Caco-2 (cell line): ENCODE measurements around the gene PSTPIP2. TPM values are rescaled to one million over a fixed set of nuclear protein-coding genes. Genes with fewer than 3 reads are reported as not detected.

Experiments used
- BruUV-seq: library from RNA; stranded (reverse); fragments of 400-500 nt; replicated peaks from 2 replicates; lab custom pipeline; 2021; lab: Mats Ljungman, UMichigan
- CTCF ChIA-PET: fragments of 300-600 bp; sonication (Branson Sonifier 250); formaldehyde crosslinking; loops from one replicate; lab custom pipeline; 2022; ENCODE audit warnings: antibody characterized with exemption; lab: Charles Lee
- POLR2A ChIA-PET: fragments of 300-600 bp; sonication (Branson Sonifier 250); formaldehyde crosslinking; loops from one replicate; lab custom pipeline; 2022; ENCODE audit warnings: antibody characterized with exemption; lab: Charles Lee
- DNase-seq, 2 experiments: peaks; one replicate each; pipeline versions ENCODE4 v3.0.0 to v3.0.0-alpha.2; 2020 to 2022
- H3K27me3 ChIP-seq: replicated peaks from 2 replicates; pipeline ENCODE4 v1.6.0; 2011; ENCODE audit warnings: low read length; ENCODE audit not compliant: control insufficient read depth, insufficient read depth
- H3K36me3 ChIP-seq: 2 replicates; pipeline ENCODE4 v1.5.1; 2011; ENCODE audit warnings: low read length; ENCODE audit not compliant: control insufficient read depth, insufficient read depth
- H3K4me1 ChIP-seq: fragments of 250-450 bp; sonication (Bioruptor Pico); 2 replicates; pipeline ENCODE4 v1.5.1; 2020; ENCODE audit warnings: mild to moderate bottlenecking
- H3K4me3 ChIP-seq: 2 replicates; pipeline ENCODE4 v1.5.1; 2011; ENCODE audit warnings: low read depth, mild to moderate bottlenecking, control low read depth, low read length
- H3K9me3 ChIP-seq: fragments of 250-450 bp; sonication (Bioruptor Pico); 2 replicates; pipeline ENCODE4 v1.5.1; 2020; ENCODE audit warnings: mild to moderate bottlenecking, moderate library complexity
- H3K27ac Mint-ChIP-seq: one replicate; pipeline ENCODE4 v1.8.0; 2022; ENCODE audit warnings: mixed read lengths; ENCODE audit not compliant: unreplicated experiment
- H3K27me3 Mint-ChIP-seq: one replicate; pipeline ENCODE4 v1.8.0; 2022; ENCODE audit warnings: mixed read lengths; ENCODE audit not compliant: insufficient read depth, unreplicated experiment
- H3K36me3 Mint-ChIP-seq: one replicate; pipeline ENCODE4 v1.8.0; 2022; ENCODE audit warnings: mild to moderate bottlenecking, mixed read lengths; ENCODE audit not compliant: insufficient read depth, unreplicated experiment
- H3K4me1 Mint-ChIP-seq: one replicate; pipeline ENCODE4 v1.8.0; 2022; ENCODE audit warnings: low read depth, mixed read lengths; ENCODE audit not compliant: unreplicated experiment
- H3K4me3 Mint-ChIP-seq: one replicate; pipeline ENCODE4 v1.8.0; 2022; ENCODE audit warnings: mild to moderate bottlenecking, moderate library complexity, mixed read lengths; ENCODE audit not compliant: unreplicated experiment
- H3K9me3 Mint-ChIP-seq: one replicate; pipeline ENCODE4 v1.8.0; 2022; ENCODE audit warnings: mixed read lengths; ENCODE audit not compliant: unreplicated experiment
- CTCF ChIP-seq, 2 experiments: fragments of 200-600 bp in 1 of 2; IDR thresholded peaks; 1 replicate in 1 of 2; 2 replicates in 1 of 2; pipeline versions ENCODE4 v1.5.1 to v1.8.0; 2011 to 2022; ENCODE audit warnings: antibody characterized with exemption in 1 of 2, control low read depth in 1 of 2, inconsistent platforms in 1 of 2, low read depth in 1 of 2, low read length in 1 of 2, mild to moderate bottlenecking in 1 of 2, moderate library complexity in 1 of 2; ENCODE audit not compliant: insufficient read depth in 1 of 2, severe bottlenecking in 1 of 2, unreplicated experiment in 1 of 2
- intact Hi-C: fragments of 100-400 bp; cut with micrococcal nuclease; formaldehyde crosslinking; loops from one replicate; pipeline ENCODE4 v1.10.0; 2022; ENCODE audit not compliant: unreplicated experiment
- total RNA-seq: library from RNA; stranded (reverse); gene quantifications from 2 replicates; pipeline ENCODE4 v1.2.3, GENCODE V29; 2022

The PSTPIP2 gene
- total RNA-seq, 1 experiment from 2014 or later = 13.3 TPM

- no peaks in the 10 kb centered on the region for H3K27me3 ChIP-seq
- BruUV-seq = no TSS peak
- ChIA-PET POLR2A (no interaction called here), CTCF (no interaction called here)
- no peaks in the 10 kb centered on the region for H3K9me3 Mint-ChIP-seq
- no peak for TF ChIP-seq CTCF (IDR thresholded peaks at IDR 0.05; ENCODE audit: insufficient read depth in 1 of 2, low read depth in 1 of 2, low read length in 1 of 2, severe bottlenecking in 1 of 2, unreplicated experiment in 1 of 2)
- H3K4me3 ChIP-seq = no peak overlapping the region
- no peak overlapping the region for H3K27ac Mint-ChIP-seq
- no peaks in the 10 kb centered on the region for H3K36me3 Mint-ChIP-seq
- H3K9me3 ChIP-seq = no peaks in the 10 kb centered on the region
- no peaks in the 10 kb centered on the region for H3K27me3 Mint-ChIP-seq
- H3K36me3 ChIP-seq = no peaks in the 10 kb centered on the region
- H3K4me3 Mint-ChIP-seq = no peak overlapping the region
- DNase-seq = no peak
- H3K4me1 Mint-ChIP-seq = peaks cover 6% of the 10 kb centered on the region
- H3K4me1 ChIP-seq = peaks cover 4% of the 10 kb centered on the region
- intact Hi-C loops = no loop called here
These were observed 25.4 kb downstream of the PSTPIP2 start for GRCh38 chr18:46046688-46047087.

- Histone ChIP-seq H3K36me3 (no peaks in the 10 kb centered on the region), H3K4me1 (no peaks in the 10 kb centered on the region), H3K4me3 (no peak overlapping the region), H3K9me3 (no peaks in the 10 kb centered on the region), H3K27me3 (no peaks in the 10 kb centered on the region)
- Mint-ChIP-seq H3K27ac (no peak overlapping the region), H3K4me3 (no peak overlapping the region), H3K36me3 (no peaks in the 10 kb centered on the region), H3K4me1 (peaks cover 6% of the 10 kb centered on the region), H3K27me3 (no peaks in the 10 kb centered on the region), H3K9me3 (no peaks in the 10 kb centered on the region)
- CTCF ChIA-PET = no interaction called here
- no peak for TF ChIP-seq CTCF (IDR thresholded peaks at IDR 0.05; ENCODE audit: insufficient read depth in 1 of 2, low read depth in 1 of 2, low read length in 1 of 2, severe bottlenecking in 1 of 2, unreplicated experiment in 1 of 2)
- POLR2A ChIA-PET = no interaction called here
- no peak for DNase-seq
- intact Hi-C loops = no loop called here
- BruUV-seq = no TSS peak
These were observed 25.9 kb downstream of the PSTPIP2 start for GRCh38 chr18:46046126-46046525.

- no peaks in the 10 kb centered on the region for H3K4me1 ChIP-seq
- H3K27me3 ChIP-seq = no peaks in the 10 kb centered on the region
- H3K9me3 Mint-ChIP-seq = no peaks in the 10 kb centered on the region
- TF ChIP-seq CTCF (IDR thresholded peaks at IDR 0.05; ENCODE audit: insufficient read depth in 1 of 2, low read depth in 1 of 2, low read length in 1 of 2, severe bottlenecking in 1 of 2, unreplicated experiment in 1 of 2) = no peak
- intact Hi-C loops = no loop called here
- H3K27me3 Mint-ChIP-seq = no peaks in the 10 kb centered on the region
- H3K4me3 ChIP-seq = no peak overlapping the region
- no peaks in the 10 kb centered on the region for H3K9me3 ChIP-seq
- no peak overlapping the region for H3K4me3 Mint-ChIP-seq
- H3K4me1 Mint-ChIP-seq = peaks cover 6% of the 10 kb centered on the region
- ChIA-PET POLR2A (no interaction called here), CTCF (no interaction called here)
- no TSS peak for BruUV-seq
- DNase-seq = no peak
- H3K36me3 Mint-ChIP-seq = peaks cover 7% of the 10 kb centered on the region
- H3K36me3 ChIP-seq = no peaks in the 10 kb centered on the region
- peak overlapping the region; percentile 4 for H3K27ac Mint-ChIP-seq
These were observed 29.4 kb downstream of the PSTPIP2 start for GRCh38 chr18:46042571-46043123.
